Subcutaneous preadipocyte (primary cell): Measurements from ENCODE around the gene CCDC184. TPM values are rescaled to one million over a fixed set of nuclear protein-coding genes. Genes with fewer than 3 reads are reported as not detected.

Experiments
- total RNA-seq: library from RNA; depleted of rRNA; stranded (reverse); fragments of >200 nt; gene quantifications from 2 replicates; pipeline ENCODE4 v1.2.3, GENCODE V29; 2012

Gene CCDC184
- total RNA-seq, result 0.37 and 0.39 TPM in 2 replicates

GRCh38 chr12:48183091-48183875 is at the start of gene CCDC184:
TSS of gene CCDC184 (plus strand) at chr12:48183644. CDS start at chr12:48184123, 479 bp downstream.

GRCh38 chr12:48157018-48157888 is 26.2 kb upstream of the CCDC184 start, which contains the start of gene ASB8:
TSS of gene ASB8 (minus strand) at chr12:48157515. CDS start at chr12:48153496, 4,019 bp downstream.

GRCh38 chr12:48203192-48203591 is 19.7 kb downstream of the CCDC184 start, which contains the start of gene OR10AD1:
TSS of gene OR10AD1 (minus strand) at chr12:48203292. CDS start at chr12:48203292, 0 bp downstream.

Other genes with a start within 250 kb of the CCDC184 start
- 59.2 and 62.8 TPM in 2 replicates for gene TMEM106C, start 220.0 kb upstream of the CCDC184 start, total RNA-seq
- not detected in 2 replicates for gene COL2A1, start 179.2 kb upstream of the CCDC184 start, total RNA-seq
- gene SENP1, start 77.6 kb upstream of the CCDC184 start, total RNA-seq, result 19.1 and 31.7 TPM in 2 replicates
- gene PFKM, start 64.3 kb upstream of the CCDC184 start, total RNA-seq, result 92.3 and 112 TPM in 2 replicates
- gene ASB8, start 26.1 kb upstream of the CCDC184 start, total RNA-seq, result 18.4 and 20.3 TPM in 2 replicates
- not detected in 2 replicates for gene OR10AD1, start 19.6 kb downstream of the CCDC184 start, total RNA-seq
- gene ZNF641, start 167.3 kb downstream of the CCDC184 start, total RNA-seq, result 4.8 and 4.9 TPM in 2 replicates